Nephron (organoid): Measurements from ENCODE around the gene KCNK10.

Source experiments
- H3K27ac Mint-ChIP-seq, 3 experiments: 2 replicates each; pipeline ENCODE4 v1.8.0; 2020; ENCODE audit warnings: mixed read lengths in 3 of 3, mild to moderate bottlenecking in 2 of 3, moderate library complexity in 1 of 3
- H3K27me3 Mint-ChIP-seq: 2 replicates; pipeline ENCODE4 v1.8.0; 2021; ENCODE audit warnings: low read depth, mild to moderate bottlenecking, moderate library complexity, mixed read lengths
- H3K36me3 Mint-ChIP-seq: 2 replicates; pipeline ENCODE4 v1.8.0; 2020; ENCODE audit warnings: low read depth, mixed read lengths
- H3K4me1 Mint-ChIP-seq: 2 replicates; pipeline ENCODE4 v1.8.0; 2020; ENCODE audit warnings: mixed read lengths
- H3K4me3 Mint-ChIP-seq, 3 experiments: 2 replicates each; pipeline ENCODE4 v1.8.0; 2020; ENCODE audit warnings: mild to moderate bottlenecking in 3 of 3, mixed read lengths in 3 of 3, moderate library complexity in 2 of 3
- H3K9me3 Mint-ChIP-seq: 2 replicates; pipeline ENCODE4 v1.8.0; 2020; ENCODE audit warnings: mixed read lengths
- TF ChIP-seq, protein P1 (sequence below), 3 experiments: fragments of 200-600 bp; sonication (generic); IDR thresholded peaks; one replicate each; pipeline ENCODE4 v1.5.0; 2021; ENCODE audit warnings: antibody characterized with exemption in 3 of 3; ENCODE audit not compliant: unreplicated experiment in 3 of 3

The KCNK10 gene

GRCh38 chr14:88188745-88189416 lies 134.2 kb downstream of the KCNK10 start:
- Mint-ChIP-seq H3K36me3 (no peaks in the 10 kb centered on the region), H3K27me3 (peaks cover 13% of the 10 kb centered on the region), H3K27ac (peak overlapping the region; percentile 6 to 35 (median 28)), H3K9me3 (no peaks in the 10 kb centered on the region), H3K4me3 (peak overlapping the region; percentile 57 to 71 (median 63)), H3K4me1 (peaks cover 26% of the 10 kb centered on the region)
- TF ChIP-seq, protein P1, sequence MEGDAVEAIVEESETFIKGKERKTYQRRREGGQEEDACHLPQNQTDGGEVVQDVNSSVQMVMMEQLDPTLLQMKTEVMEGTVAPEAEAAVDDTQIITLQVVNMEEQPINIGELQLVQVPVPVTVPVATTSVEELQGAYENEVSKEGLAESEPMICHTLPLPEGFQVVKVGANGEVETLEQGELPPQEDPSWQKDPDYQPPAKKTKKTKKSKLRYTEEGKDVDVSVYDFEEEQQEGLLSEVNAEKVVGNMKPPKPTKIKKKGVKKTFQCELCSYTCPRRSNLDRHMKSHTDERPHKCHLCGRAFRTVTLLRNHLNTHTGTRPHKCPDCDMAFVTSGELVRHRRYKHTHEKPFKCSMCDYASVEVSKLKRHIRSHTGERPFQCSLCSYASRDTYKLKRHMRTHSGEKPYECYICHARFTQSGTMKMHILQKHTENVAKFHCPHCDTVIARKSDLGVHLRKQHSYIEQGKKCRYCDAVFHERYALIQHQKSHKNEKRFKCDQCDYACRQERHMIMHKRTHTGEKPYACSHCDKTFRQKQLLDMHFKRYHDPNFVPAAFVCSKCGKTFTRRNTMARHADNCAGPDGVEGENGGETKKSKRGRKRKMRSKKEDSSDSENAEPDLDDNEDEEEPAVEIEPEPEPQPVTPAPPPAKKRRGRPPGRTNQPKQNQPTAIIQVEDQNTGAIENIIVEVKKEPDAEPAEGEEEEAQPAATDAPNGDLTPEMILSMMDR (IDR thresholded peaks at IDR 0.05; ENCODE audit: unreplicated experiment in 3 of 3): no peak

DNA sequence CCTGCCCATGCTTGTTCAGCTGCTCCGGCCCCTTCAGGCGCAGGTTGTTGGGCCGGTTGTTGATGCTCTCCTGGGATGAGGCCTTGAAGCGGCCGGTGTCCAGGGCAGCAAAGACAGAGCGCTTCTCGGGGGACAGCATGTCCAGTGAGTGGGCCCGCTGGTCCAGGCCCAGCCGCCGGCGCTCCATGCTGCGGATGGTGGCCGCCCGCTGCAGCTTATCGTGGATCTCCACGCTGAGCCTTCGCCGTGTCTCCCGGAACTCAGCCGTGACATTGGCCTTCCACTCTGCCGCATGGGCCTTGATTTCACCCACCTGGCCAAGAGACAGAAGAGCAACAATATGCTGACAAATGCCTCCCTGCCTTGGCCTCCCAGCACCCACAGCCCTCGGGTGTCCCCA lies 137.2 kb downstream of the KCNK10 start:
- no peaks in the 10 kb centered on the region for H3K9me3 Mint-ChIP-seq
- H3K36me3 Mint-ChIP-seq: no peaks in the 10 kb centered on the region
- TF ChIP-seq, protein P1 (IDR thresholded peaks at IDR 0.05; ENCODE audit: unreplicated experiment in 3 of 3): no peak
- peaks cover 6% of the 10 kb centered on the region for H3K27me3 Mint-ChIP-seq
- H3K27ac Mint-ChIP-seq: no peak overlapping the region
- no peak overlapping the region for H3K4me3 Mint-ChIP-seq
- peaks cover 26% of the 10 kb centered on the region for H3K4me1 Mint-ChIP-seq

DNA sequence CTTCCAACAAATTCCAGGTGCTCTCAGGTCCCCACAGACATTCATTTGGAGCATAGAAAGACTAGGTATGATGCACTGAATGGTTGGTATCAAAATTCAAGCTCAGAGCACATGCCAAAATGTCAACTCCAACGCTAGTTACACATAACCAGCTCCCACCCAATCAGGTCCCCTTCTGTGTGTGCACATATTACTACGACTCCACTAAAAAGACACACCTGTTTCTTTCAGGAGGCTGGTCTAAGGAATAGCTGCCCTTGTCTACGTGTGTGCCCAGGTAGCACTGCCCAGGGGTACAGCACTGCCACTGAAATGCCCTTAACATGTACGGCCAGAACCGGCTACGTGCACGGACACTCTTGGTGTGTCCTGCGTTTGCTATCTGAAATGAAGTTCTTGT lies 138.1 kb downstream of the KCNK10 start:
- TF ChIP-seq, protein P1 (IDR thresholded peaks at IDR 0.05; ENCODE audit: unreplicated experiment in 3 of 3): no peak
- no peaks in the 10 kb centered on the region for H3K9me3 Mint-ChIP-seq
- peaks cover 22% of the 10 kb centered on the region for H3K4me1 Mint-ChIP-seq
- no peak overlapping the region for H3K4me3 Mint-ChIP-seq
- no peak overlapping the region for H3K27ac Mint-ChIP-seq
- H3K36me3 Mint-ChIP-seq: no peaks in the 10 kb centered on the region
- H3K27me3 Mint-ChIP-seq: peaks cover 6% of the 10 kb centered on the region

DNA sequence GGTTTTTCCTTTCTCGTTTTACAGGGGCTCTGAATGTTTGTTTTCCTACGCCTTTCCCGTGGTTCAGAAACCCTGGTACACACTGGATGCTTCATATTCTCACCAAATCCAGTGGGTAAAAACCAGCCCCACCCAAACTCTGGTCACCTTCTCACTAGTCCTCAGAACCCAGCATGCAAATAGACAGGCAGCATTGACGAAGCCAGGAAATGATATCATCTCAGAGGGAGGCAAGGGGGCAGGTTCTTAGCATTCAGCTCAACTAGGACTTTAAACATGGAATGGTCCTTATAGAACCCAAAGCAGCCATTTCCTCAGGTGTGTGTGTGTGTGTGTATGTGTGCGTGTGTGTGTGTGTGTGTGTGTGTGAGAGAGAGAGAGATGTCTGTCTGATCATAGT lies 142.0 kb downstream of the KCNK10 start:
- Mint-ChIP-seq H3K27ac (no peak overlapping the region), H3K36me3 (no peaks in the 10 kb centered on the region), H3K9me3 (no peaks in the 10 kb centered on the region), H3K4me3 (no peak overlapping the region), H3K4me1 (no peaks in the 10 kb centered on the region), H3K27me3 (peaks cover 6% of the 10 kb centered on the region)
- TF ChIP-seq, protein P1 (IDR thresholded peaks at IDR 0.05; ENCODE audit: unreplicated experiment in 3 of 3): no peak

GRCh38 chr14:88179716-88180115 lies 143.4 kb downstream of the KCNK10 start:
- peaks cover 6% of the 10 kb centered on the region for H3K27me3 Mint-ChIP-seq
- H3K4me1 Mint-ChIP-seq: no peaks in the 10 kb centered on the region
- H3K27ac Mint-ChIP-seq: no peak overlapping the region
- H3K4me3 Mint-ChIP-seq: no peak overlapping the region
- no peaks in the 10 kb centered on the region for H3K9me3 Mint-ChIP-seq
- TF ChIP-seq, protein P1 (IDR thresholded peaks at IDR 0.05; ENCODE audit: unreplicated experiment in 3 of 3): no peak
- H3K36me3 Mint-ChIP-seq: no peaks in the 10 kb centered on the region

GRCh38 chr14:88170333-88170732 lies 152.7 kb downstream of the KCNK10 start:
- H3K4me1 Mint-ChIP-seq: no peaks in the 10 kb centered on the region
- TF ChIP-seq, protein P1 (IDR thresholded peaks at IDR 0.05; ENCODE audit: unreplicated experiment in 3 of 3): no peak
- H3K27ac Mint-ChIP-seq: no peak overlapping the region
- H3K27me3 Mint-ChIP-seq: peaks cover 6% of the 10 kb centered on the region
- H3K9me3 Mint-ChIP-seq: peaks cover 20% of the 10 kb centered on the region
- H3K4me3 Mint-ChIP-seq: no peak overlapping the region
- no peaks in the 10 kb centered on the region for H3K36me3 Mint-ChIP-seq
